DND-41 (cell line): Measurements from ENCODE around the gene TSPAN18.

ENCODE experiments used
- ATAC-seq: fragments of 200-7000 bp; cut with Tn5 transposase; 3 replicates; pipeline ENCODE4 v1.9.1; 2021; ENCODE audit warnings: low read depth; ENCODE audit not compliant: insufficient read depth
- DNase-seq: peaks from one replicate; pipeline ENCODE4 v3.0.0-alpha.2; 2020
- H2AFZ ChIP-seq: 2 replicates; pipeline ENCODE4 v1.6.0; 2012; ENCODE audit warnings: low read depth, low read length
- H3K27ac ChIP-seq: 2 replicates; pipeline ENCODE4 v1.5.1; 2012; ENCODE audit warnings: low read length, inconsistent platforms
- H3K27me3 ChIP-seq: fragments of 200-600 bp; sonication (generic); 2 replicates; pipeline ENCODE4 v1.6.0; 2012; ENCODE audit warnings: low read length, mild to moderate bottlenecking, inconsistent platforms; ENCODE audit not compliant: insufficient read depth, poor library complexity
- H3K36me3 ChIP-seq: 2 replicates; pipeline ENCODE4 v1.5.1; 2012; ENCODE audit warnings: low read length, inconsistent platforms; ENCODE audit not compliant: insufficient read depth
- H3K4me1 ChIP-seq: 2 replicates; pipeline ENCODE4 v1.5.1; 2012; ENCODE audit warnings: mild to moderate bottlenecking, low read length; ENCODE audit not compliant: insufficient read depth
- H3K4me2 ChIP-seq: 2 replicates; pipeline ENCODE4 v1.6.0; 2012; ENCODE audit warnings: mild to moderate bottlenecking, moderate library complexity, low read length, inconsistent platforms; ENCODE audit not compliant: insufficient read depth
- H3K4me3 ChIP-seq, 2 experiments: fragments of 200-600 bp in 1 of 2; shearing (Covaris generic) in 1 of 2; 2 replicates each; pipeline ENCODE4 v1.5.1; 2012 to 2016; ENCODE audit warnings: inconsistent platforms in 2 of 2, low read length in 2 of 2, mild to moderate bottlenecking in 2 of 2, low read depth in 1 of 2, moderate library complexity in 1 of 2
- H3K79me2 ChIP-seq: 2 replicates; pipeline ENCODE4 v1.6.0; 2012; ENCODE audit warnings: low read length, inconsistent platforms; ENCODE audit not compliant: insufficient read depth
- H3K9ac ChIP-seq: 2 replicates; pipeline ENCODE4 v1.6.0; 2012; ENCODE audit warnings: low read depth, mild to moderate bottlenecking, inconsistent platforms, low read length, moderate library complexity
- H3K9me3 ChIP-seq: 2 replicates; pipeline ENCODE4 v1.5.1; 2012; ENCODE audit warnings: low read length, moderate library complexity, mild to moderate bottlenecking, inconsistent platforms; ENCODE audit not compliant: insufficient read depth, severe bottlenecking
- H4K20me1 ChIP-seq: 2 replicates; pipeline ENCODE4 v1.6.0; 2012; ENCODE audit warnings: low read length; ENCODE audit not compliant: insufficient read depth
- EZH2 ChIP-seq: IDR thresholded peaks from 3 replicates; pipeline ENCODE4 v1.6.1; 2012; ENCODE audit warnings: borderline replicate concordance, low read depth, mild to moderate bottlenecking, moderate library complexity, low read length, inconsistent platforms; ENCODE audit not compliant: severe bottlenecking
- TF ChIP-seq, protein P1 (sequence below): IDR thresholded peaks from 2 replicates; pipeline ENCODE4 v1.5.1; 2012; ENCODE audit warnings: borderline replicate concordance, low read length, moderate library complexity, mild to moderate bottlenecking; ENCODE audit not compliant: poor library complexity, severe bottlenecking; ENCODE audit errors: extremely low read depth

Gene TSPAN18, protein sequence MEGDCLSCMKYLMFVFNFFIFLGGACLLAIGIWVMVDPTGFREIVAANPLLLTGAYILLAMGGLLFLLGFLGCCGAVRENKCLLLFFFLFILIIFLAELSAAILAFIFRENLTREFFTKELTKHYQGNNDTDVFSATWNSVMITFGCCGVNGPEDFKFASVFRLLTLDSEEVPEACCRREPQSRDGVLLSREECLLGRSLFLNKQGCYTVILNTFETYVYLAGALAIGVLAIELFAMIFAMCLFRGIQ

DNA sequence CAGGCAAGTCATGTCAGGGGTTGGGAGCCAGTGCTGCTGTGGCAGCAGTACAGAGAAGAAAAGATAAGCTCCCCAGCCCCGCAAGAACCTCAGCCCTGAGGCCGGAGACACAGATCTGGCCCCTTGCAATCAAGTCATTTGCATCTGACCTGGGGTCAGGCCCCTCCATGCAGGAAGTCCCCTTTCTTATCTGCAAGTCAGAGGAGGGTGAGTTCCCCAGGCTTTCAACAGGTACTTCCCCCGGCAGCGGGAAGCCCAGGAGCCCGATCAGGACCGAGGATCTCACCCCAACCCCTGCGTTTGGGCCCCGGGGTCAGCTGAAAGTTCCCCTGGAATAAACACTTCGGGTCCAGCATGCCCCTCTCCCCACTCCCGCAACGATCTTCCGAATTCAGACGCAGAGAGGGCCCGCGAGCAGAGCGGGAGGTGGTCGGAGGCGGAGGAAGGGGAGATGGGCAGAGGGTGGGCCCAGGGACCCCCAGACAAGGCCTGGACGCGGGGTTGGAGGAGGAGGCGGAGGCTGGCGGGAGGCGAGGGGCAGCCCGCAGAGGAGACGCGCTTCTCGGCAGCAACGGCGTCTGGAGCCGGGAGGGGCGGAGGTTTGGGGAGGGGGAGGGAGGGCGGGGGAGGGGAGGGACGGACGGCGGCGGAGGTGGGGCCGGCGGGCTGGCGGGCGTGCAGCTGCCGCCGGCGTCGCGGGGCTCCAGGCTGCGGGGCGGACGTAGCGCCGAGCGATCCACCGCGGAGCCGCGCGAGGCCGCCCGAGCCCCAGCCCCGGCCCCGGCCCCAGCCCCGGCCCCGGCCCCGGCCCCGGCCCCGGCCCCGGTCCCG lies at the start of gene TSPAN18:
TSS of gene TSPAN18 (plus strand) at position 680 of the 831 bp plus-strand sequence. CDS start 179,455 bp downstream, outside the sequence.
- H3K4me2 ChIP-seq = peak within 1 kb of the TSS; percentile 46; the same call in 1 of the 2 replicates
- H3K36me3 ChIP-seq = no peaks in the 10 kb centered on the region
- no peak for ATAC-seq

DNA sequence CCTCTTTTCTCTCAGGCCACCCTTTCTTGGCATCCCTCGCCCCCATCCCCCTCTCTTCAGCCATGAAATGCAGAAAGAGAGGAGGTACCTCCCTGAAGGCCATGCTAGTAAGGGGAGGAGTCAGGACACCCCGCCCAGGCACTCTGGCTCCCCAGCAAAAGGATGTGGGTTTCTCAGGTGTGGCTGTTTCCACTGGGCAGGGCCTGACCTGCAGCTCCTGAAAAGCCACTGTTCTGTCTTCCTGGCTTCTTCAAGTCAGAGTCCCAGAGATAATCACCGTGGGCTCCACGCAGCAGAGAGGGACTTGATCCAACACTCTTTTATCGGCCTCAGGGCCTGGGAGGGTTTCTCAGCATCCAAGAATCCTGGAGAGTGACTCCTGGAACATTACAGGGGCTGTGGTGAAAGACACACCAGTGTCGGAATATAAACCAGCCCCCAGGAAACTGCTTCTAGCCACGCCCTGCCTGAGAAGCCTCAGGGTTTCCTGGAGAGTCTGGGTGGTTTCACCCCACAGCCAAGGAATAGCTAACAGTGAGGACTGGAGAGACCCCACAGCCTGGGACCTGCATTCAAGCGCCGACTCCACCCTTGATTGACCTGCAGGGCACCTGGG lies 45.7 kb upstream of the TSPAN18 start:
- Histone ChIP-seq H3K9me3 (no peaks in the 10 kb centered on the region), H2AFZ (no peak overlapping the region), H3K4me2 (no peak overlapping the region), H3K36me3 (no peaks in the 10 kb centered on the region), H3K27me3 (no peaks in the 10 kb centered on the region), H3K79me2 (no peaks in the 10 kb centered on the region), H3K4me1 (no peaks in the 10 kb centered on the region), H3K9ac (no peak overlapping the region), H3K4me3 (no peak overlapping the region), H3K27ac (no peak overlapping the region), H4K20me1 (no peaks in the 10 kb centered on the region)
- TF ChIP-seq, protein P1, sequence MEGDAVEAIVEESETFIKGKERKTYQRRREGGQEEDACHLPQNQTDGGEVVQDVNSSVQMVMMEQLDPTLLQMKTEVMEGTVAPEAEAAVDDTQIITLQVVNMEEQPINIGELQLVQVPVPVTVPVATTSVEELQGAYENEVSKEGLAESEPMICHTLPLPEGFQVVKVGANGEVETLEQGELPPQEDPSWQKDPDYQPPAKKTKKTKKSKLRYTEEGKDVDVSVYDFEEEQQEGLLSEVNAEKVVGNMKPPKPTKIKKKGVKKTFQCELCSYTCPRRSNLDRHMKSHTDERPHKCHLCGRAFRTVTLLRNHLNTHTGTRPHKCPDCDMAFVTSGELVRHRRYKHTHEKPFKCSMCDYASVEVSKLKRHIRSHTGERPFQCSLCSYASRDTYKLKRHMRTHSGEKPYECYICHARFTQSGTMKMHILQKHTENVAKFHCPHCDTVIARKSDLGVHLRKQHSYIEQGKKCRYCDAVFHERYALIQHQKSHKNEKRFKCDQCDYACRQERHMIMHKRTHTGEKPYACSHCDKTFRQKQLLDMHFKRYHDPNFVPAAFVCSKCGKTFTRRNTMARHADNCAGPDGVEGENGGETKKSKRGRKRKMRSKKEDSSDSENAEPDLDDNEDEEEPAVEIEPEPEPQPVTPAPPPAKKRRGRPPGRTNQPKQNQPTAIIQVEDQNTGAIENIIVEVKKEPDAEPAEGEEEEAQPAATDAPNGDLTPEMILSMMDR = no peak
- no peak for TF ChIP-seq EZH2
- DNase-seq = no peak
- peak; percentile 40; the same call in 1 of the 3 replicates for ATAC-seq

More for the DNA sequence above, at the start of gene TSPAN18:
- Histone ChIP-seq H3K4me1 (peaks cover 3% of the 10 kb centered on the region; the same call in 1 of the 2 replicates), H4K20me1 (no peaks in the 10 kb centered on the region; the same call in 1 of the 2 replicates), H2AFZ (no peak within 1 kb of the TSS), H3K4me3 (no peak within 1 kb of the TSS), H3K27me3 (peaks cover 17% of the 10 kb centered on the region), H3K9ac (no peak within 1 kb of the TSS), H3K27ac (no peak within 1 kb of the TSS), H3K79me2 (no peaks in the 10 kb centered on the region), H3K9me3 (no peaks in the 10 kb centered on the region)
- DNase-seq = no peak
- TF ChIP-seq EZH2 = no peak
- TF ChIP-seq, protein P1 = no peak

DNA sequence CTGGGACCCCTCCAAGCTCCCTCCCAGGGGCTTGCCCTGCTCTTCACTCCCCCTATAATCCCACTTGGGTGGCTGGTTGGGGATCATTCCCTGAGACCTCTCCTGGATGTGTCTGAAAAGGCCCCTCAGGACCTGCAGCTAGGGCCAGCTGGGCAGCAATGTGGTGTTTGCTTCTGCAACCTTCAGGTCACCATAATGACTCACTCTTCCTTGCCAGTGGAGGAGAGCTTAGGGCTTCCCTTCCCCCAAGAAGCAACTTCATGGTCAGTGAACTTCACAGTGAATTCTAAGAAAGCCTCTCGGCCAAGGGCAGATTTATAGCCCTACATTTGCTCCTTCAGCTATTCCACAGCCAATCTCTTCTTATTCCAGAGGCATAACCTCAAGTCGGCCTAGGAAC lies 45.1 kb upstream of the TSPAN18 start:
- Histone ChIP-seq H3K36me3 (no peaks in the 10 kb centered on the region), H4K20me1 (no peaks in the 10 kb centered on the region), H3K4me3 (no peak overlapping the region), H3K4me1 (no peaks in the 10 kb centered on the region), H3K79me2 (no peaks in the 10 kb centered on the region), H2AFZ (no peak overlapping the region), H3K9me3 (no peaks in the 10 kb centered on the region), H3K4me2 (no peak overlapping the region), H3K9ac (no peak overlapping the region), H3K27me3 (peaks cover 3% of the 10 kb centered on the region), H3K27ac (no peak overlapping the region)
- TF ChIP-seq, protein P1 = no peak
- TF ChIP-seq EZH2 = no peak
- DNase-seq = no peak
- no peak for ATAC-seq
